ENCODE measurements around the gene AEBP2. TPM values are rescaled to one million over a fixed set of nuclear protein-coding genes. Genes with fewer than 3 reads are reported as not detected.

AEBP2 gene
- total and polyA plus RNA-seq, 9 of the 15 experiments (the other 6 are each of a cell fraction or from before 2014, with no cell fraction given), result 5.7 to 43.7 (median 10.3) TPM

- TF ChIP-seq ZNF280B (CRISPR knock-in tag; IDR thresholded peaks at IDR 0.05), result no peak
Measured at GRCh38 chr12:19482551-19483109, 43.3 kb downstream of the AEBP2 start (continued).

GRCh38 chr12:19483727-19484126, 44.4 kb downstream of the AEBP2 start:
- Histone ChIP-seq H3K4me3 (no peak overlapping the region), H3K9me1 (ENCODE audit: control insufficient read depth, insufficient read depth, low read length) (no peaks in the 10 kb centered on the region), H3K9me3 (replicated peaks; ENCODE audit: control insufficient read depth, insufficient read depth, low read depth, low read length) (no peaks in the 10 kb centered on the region), H3K4me1 (replicated peaks in 1 of 2; ENCODE audit: control insufficient read depth in 2 of 2, insufficient read depth in 2 of 2, low read length in 2 of 2) (peaks cover 0 to 15% of the 10 kb centered on the region in 2 experiments; a peak in 2 of 5 replicates), H4K20me1 (replicated peaks; ENCODE audit: control insufficient read depth, insufficient read depth, low read length) (peaks cover 9% of the 10 kb centered on the region; the same call in 1 of the 2 replicates), H3K9ac (ENCODE audit: insufficient read depth in 1 of 2, low read depth in 2 of 2, low read length in 2 of 2) (no peak overlapping the region), H3K27ac (ENCODE audit: extremely low read depth, low read depth, low read length) (no peak overlapping the region), H3K27me3 (ENCODE audit: control insufficient read depth in 2 of 2, insufficient read depth in 2 of 2, low read length in 2 of 2) (no peaks in the 10 kb centered on the region), H3K4me2 (ENCODE audit: insufficient read depth, low read length) (no peak overlapping the region), H3K79me2 (ENCODE audit: control insufficient read depth, insufficient read depth, low read length) (peaks cover 58% of the 10 kb centered on the region), H3K36me3 (ENCODE audit: control insufficient read depth, insufficient read depth, low read length) (peaks cover 16% of the 10 kb centered on the region; the same call in 2 of the 3 replicates), H2AFZ (ENCODE audit: low read depth, low read length) (no peak overlapping the region)
- WGBS (ENCODE audit: insufficient coverage, low coverage, missing lambda C conversion rate), result 84% methylated on average over 4 of the region's 4 CpGs
- no TSS peak for BruUV-seq (replicated peaks)
- POLR2A ChIA-PET, result no interaction called here
- no peak for FAIRE-seq
- 0 out of 2 replicates have a peak, but pooled peaks have one; percentile 9 for TF ChIP-seq NFIC (IDR thresholded peaks at IDR 0.05)
- TF ChIP-seq ELK3 (CRISPR knock-in tag; IDR thresholded peaks at IDR 0.05), result no peak
- DNase-seq (ENCODE audit: extremely low read depth in 1 of 4, low spot score in 3 of 4), result no peak
- intact Hi-C loops (cut with micrococcal nuclease) (no loop called here), in situ Hi-C loops (cut with MboI) (no loop called here)
- CTCF ChIA-PET (ENCODE audit: low intra/inter-chr PET ratio), result no interaction called here
- ATAC-seq, result no peak

Measured in K562 (cell line).